Amniotic stem cell (primary cell): Measurements from ENCODE around the gene BPTF.
A peak's percentile ranks its signal among the peaks of the same experiment; 100 is the strongest.
"Not testable (repeated sequence)": the region's sequence is repeated elsewhere in the genome, so short reads cannot be mapped to it uniquely, and the experiment has no call there.

Experiments
- DNase-seq: peaks from one replicate; lab custom pipeline; 2025; lab: John Stamatoyannopoulos, UW

Gene BPTF

DNA sequence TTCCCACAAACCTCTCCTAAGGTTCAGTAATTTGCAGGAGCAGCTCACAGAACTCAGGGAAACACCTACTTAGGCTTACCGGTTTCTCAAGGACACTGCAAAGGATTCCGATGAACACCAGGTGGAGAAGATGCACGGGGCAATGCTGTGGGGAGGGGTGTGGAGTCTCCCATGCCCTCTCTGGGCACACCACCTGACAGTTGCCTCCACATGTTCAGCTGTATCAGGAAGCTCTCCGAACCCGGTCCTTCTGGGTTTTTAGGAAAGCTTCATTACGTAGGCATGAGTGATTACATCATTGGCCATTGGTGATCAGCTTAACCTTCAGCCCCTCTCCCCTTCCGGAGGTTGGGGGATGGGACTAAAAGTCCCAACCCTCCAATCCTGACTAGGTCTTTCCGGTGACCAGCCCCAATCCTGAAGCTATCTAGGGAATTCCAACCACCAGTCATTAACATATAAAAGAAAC, 149.3 kb downstream of the BPTF start:
- no peak for DNase-seq

DNA sequence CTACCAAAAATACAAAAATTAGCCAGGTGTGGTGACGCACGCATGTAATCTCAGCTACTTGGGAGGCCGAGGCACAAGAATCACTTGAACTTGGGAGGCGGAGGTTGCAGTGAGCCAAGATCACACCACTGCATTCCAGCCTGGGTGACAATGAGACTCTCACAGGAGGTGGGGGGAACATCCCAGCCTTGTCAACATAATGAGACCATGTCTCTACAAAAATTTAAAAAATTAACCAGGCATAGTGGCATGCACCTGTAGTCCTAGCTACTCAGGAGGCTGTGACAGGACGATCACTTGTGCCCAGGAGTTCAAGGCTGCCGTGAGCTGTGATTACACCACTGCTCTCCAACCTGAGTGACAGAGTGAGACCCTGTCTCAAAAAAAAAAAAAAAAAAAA, 151.0 kb downstream of the BPTF start:
- DNase-seq, result not testable (repeated sequence)

DNA sequence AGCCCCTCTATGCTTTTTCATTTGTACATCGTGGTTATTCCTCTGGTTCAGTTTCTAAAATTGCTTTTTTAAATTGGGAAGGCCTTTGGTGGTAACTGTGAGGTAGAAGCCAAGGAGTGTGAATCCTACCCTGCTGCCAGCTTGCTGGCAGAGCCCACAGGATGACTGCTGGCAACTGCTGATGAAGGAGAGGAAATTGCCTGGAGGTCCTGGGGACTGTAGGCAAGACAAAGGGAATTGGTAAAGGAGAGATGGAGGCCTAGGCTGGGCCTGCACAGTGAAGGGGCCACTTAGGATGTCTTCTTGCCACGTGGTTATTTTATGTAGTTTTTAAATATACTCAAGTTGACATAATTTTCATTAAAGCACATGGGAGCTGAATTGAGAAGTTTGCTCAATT, 155.2 kb downstream of the BPTF start:
- DNase-seq, result no peak

- not testable (repeated sequence) for DNase-seq
These were observed 155.6 kb downstream of the BPTF start for GRCh38 chr17:67980883-67981282.

DNA sequence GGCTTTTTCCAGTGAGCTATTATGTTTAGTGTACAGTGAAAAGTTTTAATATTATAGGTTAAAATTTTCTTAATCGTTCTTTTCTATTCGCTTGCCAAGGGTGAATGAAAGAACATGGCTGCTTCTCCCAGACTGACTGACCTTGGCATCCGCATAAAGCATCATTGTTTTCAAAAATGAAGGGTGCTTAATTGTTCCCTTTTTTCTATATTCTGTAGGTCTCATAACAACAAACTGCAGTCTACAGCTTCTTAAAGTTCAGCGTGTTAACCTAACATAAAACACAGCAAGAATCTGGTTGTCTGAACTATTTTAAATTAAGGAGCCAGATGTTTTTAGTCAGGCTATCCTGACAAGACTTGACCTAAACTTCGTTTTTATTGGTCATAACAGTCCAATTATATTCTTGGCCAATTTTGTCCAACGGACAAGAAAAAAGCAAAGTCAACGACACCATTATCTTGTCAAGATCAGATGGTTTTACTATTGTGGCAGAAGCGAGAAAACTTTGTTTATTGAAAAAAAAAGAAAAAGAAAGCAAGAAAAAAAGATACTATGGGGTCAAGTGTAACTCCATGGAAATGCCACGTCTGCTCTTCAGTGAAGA, 156.8 kb downstream of the BPTF start:
- DNase-seq, result no peak

- no peak for DNase-seq
These were observed 157.5 kb downstream of the BPTF start for GRCh38 chr17:67982686-67983382.

DNA sequence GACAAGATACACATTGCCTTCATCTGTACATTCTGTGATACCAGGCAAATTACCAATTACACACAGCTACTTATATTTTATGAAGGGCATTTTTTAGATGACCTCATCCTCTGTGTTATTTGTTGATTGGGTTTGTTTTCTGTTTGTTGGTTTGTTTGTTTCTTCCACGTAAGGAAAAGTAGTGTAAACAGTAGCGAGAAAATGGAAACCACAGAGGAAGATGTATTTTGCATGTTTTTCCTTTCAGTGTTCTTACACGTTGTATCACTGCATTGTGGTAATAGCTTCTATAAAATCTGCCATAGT, 158.0 kb downstream of the BPTF start:
- DNase-seq, result no peak

DNA sequence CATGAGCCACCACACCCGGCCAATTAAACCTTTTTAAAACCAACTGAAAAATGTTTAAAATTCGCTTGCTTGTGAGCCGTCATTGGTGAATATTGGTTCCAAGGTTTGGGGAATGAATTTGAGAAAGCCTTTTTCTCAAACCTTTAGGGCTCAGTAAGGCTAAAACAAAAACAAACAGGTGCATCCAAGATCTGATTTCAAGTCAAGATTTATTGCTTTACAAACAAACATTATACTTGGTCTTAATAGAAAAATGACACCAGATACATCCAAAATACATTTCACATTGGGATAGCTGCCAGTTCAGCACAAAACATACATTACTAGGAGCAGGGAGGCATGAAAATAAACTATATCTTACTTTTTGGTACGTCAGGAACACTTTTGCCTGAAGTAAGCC, 165.6 kb downstream of the BPTF start:
- no peak for DNase-seq

- no peak for DNase-seq
These were observed 167.3 kb downstream of the BPTF start for GRCh38 chr17:67992548-67993152.

DNA sequence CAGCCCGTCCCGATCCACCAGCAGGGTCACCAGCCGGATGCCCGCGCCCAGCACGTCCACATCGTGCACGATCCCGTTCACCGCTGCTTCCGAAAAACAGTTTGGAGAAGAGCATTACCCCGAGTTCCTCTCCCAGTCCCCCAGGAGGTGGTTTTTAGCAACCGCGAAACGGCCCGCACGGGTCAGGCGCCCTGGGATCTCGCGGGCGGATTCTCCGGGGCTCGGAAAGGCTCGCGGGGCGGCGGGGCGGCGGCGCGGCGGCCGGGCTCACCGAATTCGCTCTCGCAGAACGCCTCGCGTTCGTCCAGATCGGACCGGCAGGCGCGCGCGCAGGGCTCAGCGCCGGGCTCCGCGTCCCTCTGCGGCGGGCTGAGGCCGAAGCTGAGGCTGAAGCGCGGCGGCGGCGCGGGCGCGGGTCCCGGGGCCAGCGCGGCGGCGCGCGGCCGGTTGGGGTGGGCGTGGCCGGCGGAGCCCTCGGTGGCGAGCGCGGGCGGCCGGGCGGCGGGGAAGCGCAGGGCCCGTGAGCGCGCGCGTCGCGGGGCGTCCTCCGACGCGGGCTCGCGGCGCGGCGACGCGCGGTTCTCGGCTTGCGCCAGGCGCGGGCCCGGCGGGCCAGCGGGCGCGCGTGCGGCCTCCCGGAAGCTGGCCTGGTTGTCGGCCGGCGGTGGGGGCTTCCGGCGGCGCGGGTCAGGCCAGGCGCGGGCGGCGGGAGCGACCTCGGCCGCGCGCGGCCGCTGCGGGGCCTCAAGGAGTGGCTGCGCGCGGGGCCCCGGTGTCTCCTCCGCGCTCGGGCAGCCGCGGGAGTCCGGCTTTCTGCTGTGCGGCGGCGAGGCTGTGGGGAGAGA, 168.1 kb downstream of the BPTF start:
- peak; percentile 73 for DNase-seq

- no peak for DNase-seq
These were observed 168.7 kb downstream of the BPTF start for GRCh38 chr17:67993998-67994361.

- DNase-seq, result no peak
These were observed 169.7 kb downstream of the BPTF start for GRCh38 chr17:67994817-67995569.

- DNase-seq, result no peak
These were observed 170.4 kb downstream of the BPTF start for GRCh38 chr17:67995570-67996263.

- not testable (repeated sequence) for DNase-seq
These were observed 171.2 kb downstream of the BPTF start, which contains the start of gene C17orf58 for GRCh38 chr17:67996301-67997171. Gene C17orf58, minus strand, starts transcription at chr17:67996469. Its CDS starts 271 bp downstream, at chr17:67996198.

GRCh38 chr17:67998466-67998865, 173.2 kb downstream of the BPTF start:
- DNase-seq, result no peak

DNA sequence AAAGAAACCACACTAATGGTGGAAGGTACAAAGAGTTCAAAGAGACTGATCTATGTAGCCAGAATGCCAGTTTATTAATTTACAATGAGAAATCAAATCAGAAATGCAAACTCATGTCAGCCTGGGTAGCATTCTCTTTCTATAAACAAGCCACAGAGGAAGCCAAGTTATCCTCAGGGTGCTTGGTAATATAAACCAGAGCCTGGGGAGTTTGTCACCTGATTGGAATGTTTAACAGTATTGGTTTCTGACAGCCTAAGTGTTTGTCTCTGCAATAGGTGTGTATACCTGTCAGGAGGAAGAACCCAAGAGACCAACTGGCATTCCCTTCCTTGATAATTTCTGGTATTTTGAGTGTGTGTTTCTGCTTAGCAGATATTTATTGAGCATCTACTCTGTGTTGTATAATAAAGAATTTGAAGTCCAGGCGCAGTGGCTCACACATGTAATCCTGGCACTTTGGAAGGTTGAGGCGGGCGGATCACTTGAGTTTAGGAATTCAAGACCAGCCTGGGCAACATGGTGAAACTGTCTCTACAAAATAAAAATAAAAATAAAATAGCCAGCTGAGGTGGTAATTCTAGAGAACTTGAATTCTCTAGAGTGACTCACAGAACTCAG, 174.1 kb downstream of the BPTF start:
- DNase-seq, result no peak

DNA sequence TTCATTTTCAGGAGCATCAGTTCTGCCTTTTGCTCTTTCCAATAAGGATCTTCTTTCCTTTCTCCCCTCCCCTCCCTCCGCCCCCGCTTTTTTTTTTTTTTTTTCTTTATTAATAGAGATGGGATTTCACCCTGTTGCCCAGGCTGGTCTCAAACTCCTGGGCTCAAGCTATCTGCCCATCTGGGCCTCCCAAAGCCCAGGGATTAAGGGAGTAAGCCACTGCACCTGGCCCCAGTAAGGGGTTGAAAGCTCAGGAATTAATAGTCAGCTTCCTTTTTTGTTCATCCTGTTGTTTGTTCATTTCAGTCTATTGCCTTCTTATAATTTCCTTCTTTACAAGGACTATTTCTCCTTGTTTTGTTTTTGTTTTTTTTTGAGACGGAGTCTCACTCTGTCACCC, 178.9 kb downstream of the BPTF start:
- no peak for DNase-seq

DNA sequence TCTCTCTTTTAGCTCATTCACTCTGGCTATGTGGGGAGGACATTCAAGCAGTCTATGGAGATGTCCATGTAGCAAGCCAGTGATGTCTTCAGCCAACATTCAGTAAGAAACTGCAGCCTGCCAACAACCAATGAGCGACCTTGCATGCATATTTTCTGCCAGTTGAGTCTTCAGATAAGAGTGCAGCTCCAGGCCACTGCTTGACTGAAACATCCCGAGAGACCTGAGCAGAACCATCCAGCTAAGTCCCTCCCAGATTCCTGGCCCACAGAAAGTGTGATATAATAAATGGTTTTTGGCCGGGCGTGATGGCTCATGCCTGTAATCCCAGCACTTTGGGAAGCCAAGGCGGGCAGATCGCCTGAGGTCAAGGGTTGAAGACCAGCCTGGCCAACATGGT, 181.5 kb downstream of the BPTF start:
- no peak for DNase-seq

GRCh38 chr17:68011199-68011665, 185.9 kb downstream of the BPTF start:
- DNase-seq, result no peak

GRCh38 chr17:68013385-68013784, 188.1 kb downstream of the BPTF start:
- DNase-seq, result no peak
